Dedifferentiated amniotic fluid mesenchymal stem cell (primary cell): Measurements from ENCODE around the gene RAP1GDS1.

Experiments used
- DNase-seq: peaks from one replicate; pipeline ENCODE4 v3.0.0-alpha.2; 2016; ENCODE audit errors: extremely low spot score

RAP1GDS1 gene

GRCh38 chr4:98260579-98261404, at the start of gene RAP1GDS1:
RAP1GDS1 (plus strand) TSS chr4:98261384; CDS start chr4:98261566, 182 bp downstream.
- peak; percentile 98 for DNase-seq

- DNase-seq, result peak; percentile 77
Observed at GRCh38 chr4:98222306-98222705, 38.9 kb upstream of the RAP1GDS1 start.

- DNase-seq, result no peak
Observed at GRCh38 chr4:98226396-98226795, 34.8 kb upstream of the RAP1GDS1 start.

- DNase-seq, result no peak
Observed at GRCh38 chr4:98230961-98231360, 30.2 kb upstream of the RAP1GDS1 start.

GRCh38 chr4:98232202-98232601, 29.0 kb upstream of the RAP1GDS1 start:
- no peak for DNase-seq

- DNase-seq, result no peak
Observed at GRCh38 chr4:98237204-98237603, 24.0 kb upstream of the RAP1GDS1 start.

- DNase-seq, result no peak
Observed at GRCh38 chr4:98242063-98242462, 19.1 kb upstream of the RAP1GDS1 start.

- DNase-seq, result no peak
Observed at GRCh38 chr4:98242538-98242937, 18.6 kb upstream of the RAP1GDS1 start.

- no peak for DNase-seq
Observed at GRCh38 chr4:98245226-98245625, 16.0 kb upstream of the RAP1GDS1 start.

- DNase-seq, result no peak
Observed at GRCh38 chr4:98248934-98249333, 12.2 kb upstream of the RAP1GDS1 start.

- no peak for DNase-seq
Observed at GRCh38 chr4:98249831-98250230, 11.4 kb upstream of the RAP1GDS1 start.

GRCh38 chr4:98253499-98253898, 7.7 kb upstream of the RAP1GDS1 start:
- no peak for DNase-seq

GRCh38 chr4:98260047-98260578, 1.1 kb upstream of the RAP1GDS1 start:
- no peak for DNase-seq

GRCh38 chr4:98261405-98262291, 464 bp downstream of the RAP1GDS1 start:
- DNase-seq, result peak; percentile 56

GRCh38 chr4:98262431-98262830, 1.2 kb downstream of the RAP1GDS1 start:
- no peak for DNase-seq

GRCh38 chr4:98267498-98267897, 6.3 kb downstream of the RAP1GDS1 start:
- no peak for DNase-seq

GRCh38 chr4:98275145-98275544, 14.0 kb downstream of the RAP1GDS1 start:
- no peak for DNase-seq

- DNase-seq, result no peak
Observed at GRCh38 chr4:98283219-98284189, 22.3 kb downstream of the RAP1GDS1 start.

- DNase-seq, result no peak
Observed at GRCh38 chr4:98284640-98285046, 23.5 kb downstream of the RAP1GDS1 start.

GRCh38 chr4:98285676-98286075, 24.5 kb downstream of the RAP1GDS1 start:
- no peak for DNase-seq

- no peak for DNase-seq
Observed at GRCh38 chr4:98287328-98287727, 26.1 kb downstream of the RAP1GDS1 start.
